CD4-positive, alpha-beta T cell (primary cell): ENCODE results near the gene MEIOSIN. TPM values are rescaled to one million over a fixed set of nuclear protein-coding genes. Genes with fewer than 3 reads are reported as not detected.
A peak's percentile ranks its signal among the peaks of the same experiment; 100 is the strongest.

Experiments used
- ATAC-seq: fragments of 200-7000 bp; cut with Tn5 transposase; one replicate; pipeline ENCODE4 v1.10.0; 2022; ENCODE audit warnings: mild to moderate bottlenecking; ENCODE audit not compliant: poor library complexity
- CTCF ChIA-PET: fragments of 350-600 bp; sonication (Branson Sonifier 250); formaldehyde crosslinking; loops from one replicate; lab custom pipeline; 2021; ENCODE audit warnings: antibody characterized with exemption, inconsistent platforms; lab: Charles Lee
- POLR2A ChIA-PET: fragments of 350-600 bp; sonication (Branson Sonifier 250); formaldehyde crosslinking; loops from one replicate; lab custom pipeline; 2021; ENCODE audit warnings: antibody characterized with exemption, inconsistent platforms; lab: Charles Lee
- DNase-seq, 14 experiments: peaks; one replicate each; pipeline ENCODE4 v3.0.0-alpha.2; 2013 to 2020; ENCODE audit warnings: mixed read lengths in 2 of 14
- H3K27ac ChIP-seq, 2 donors: one replicate each; pipeline versions ENCODE4 v1.5.1 to v1.7.0; 2013; ENCODE audit warnings: low read length in 2 of 2, low read depth in 1 of 2, mild to moderate bottlenecking in 1 of 2
- H3K27me3 ChIP-seq, 2 experiments: 1 replicate in 1 of 2; 2 replicates in 1 of 2; pipeline versions ENCODE4 v1.6.1 to v1.7.0; 2013; ENCODE audit warnings: low read length in 2 of 2, control low read depth in 1 of 2, mild to moderate bottlenecking in 1 of 2, moderate library complexity in 1 of 2; ENCODE audit not compliant: insufficient read depth in 2 of 2, control insufficient read depth in 1 of 2
- H3K36me3 ChIP-seq: one replicate; pipeline ENCODE4 v1.6.1; 2013; ENCODE audit warnings: low read length, control low read depth; ENCODE audit not compliant: insufficient read depth
- H3K4me1 ChIP-seq: one replicate; pipeline ENCODE4 v1.6.1; 2013; ENCODE audit warnings: low read length, control low read depth; ENCODE audit not compliant: insufficient read depth
- H3K4me3 ChIP-seq: one replicate; pipeline ENCODE4 v1.5.1; 2013; ENCODE audit warnings: mild to moderate bottlenecking, low read length, moderate library complexity
- H3K9me3 ChIP-seq, 2 experiments: 1 replicate in 1 of 2; 2 replicates in 1 of 2; pipeline versions ENCODE4 v1.6.1 to v1.7.0; 2013; ENCODE audit warnings: low read length in 2 of 2, mild to moderate bottlenecking in 2 of 2, control low read depth in 1 of 2, moderate library complexity in 1 of 2; ENCODE audit not compliant: control insufficient read depth in 1 of 2, insufficient read depth in 1 of 2
- H3K27ac Mint-ChIP-seq: one replicate; pipeline ENCODE4 v1.8.0; 2020; ENCODE audit warnings: mixed read lengths
- H3K27me3 Mint-ChIP-seq: one replicate; pipeline ENCODE4 v1.8.0; 2021; ENCODE audit warnings: mixed read lengths
- H3K36me3 Mint-ChIP-seq: one replicate; pipeline ENCODE4 v1.8.0; 2021; ENCODE audit warnings: low read depth, mixed read lengths
- H3K4me1 Mint-ChIP-seq: one replicate; pipeline ENCODE4 v1.8.0; 2021; ENCODE audit warnings: low read depth, mixed read lengths
- H3K4me3 Mint-ChIP-seq: one replicate; pipeline ENCODE4 v1.8.0; 2020; ENCODE audit warnings: mild to moderate bottlenecking, mixed read lengths
- H3K9me3 Mint-ChIP-seq: one replicate; pipeline ENCODE4 v1.8.0; 2020; ENCODE audit warnings: mixed read lengths
- intact Hi-C, 2 experiments: fragments of 100-400 bp; cut with DNase I in 1 of 2; cut with micrococcal nuclease in 1 of 2; formaldehyde crosslinking; loops; one replicate each; pipeline versions ENCODE4 v1.15.1 to v1.9.0; 2023 to 2025; cut with DNase I, micrococcal nuclease
- total RNA-seq, 174 experiments: library from RNA in 2 of 174; stranded (reverse) in 2 of 174; gene quantifications; one replicate each; pipeline ENCODE4 v1.2.3 and lab custom pipeline; 2021 to 2026
- TF ChIP-seq, protein P1 (sequence below): fragments of 200-600 bp; IDR thresholded peaks from one replicate; pipeline ENCODE4 v1.8.0; 2022; ENCODE audit warnings: antibody characterized with exemption, mild to moderate bottlenecking

MEIOSIN gene
- total RNA-seq, 2 experiments from 2014 or later = not detected

DNA sequence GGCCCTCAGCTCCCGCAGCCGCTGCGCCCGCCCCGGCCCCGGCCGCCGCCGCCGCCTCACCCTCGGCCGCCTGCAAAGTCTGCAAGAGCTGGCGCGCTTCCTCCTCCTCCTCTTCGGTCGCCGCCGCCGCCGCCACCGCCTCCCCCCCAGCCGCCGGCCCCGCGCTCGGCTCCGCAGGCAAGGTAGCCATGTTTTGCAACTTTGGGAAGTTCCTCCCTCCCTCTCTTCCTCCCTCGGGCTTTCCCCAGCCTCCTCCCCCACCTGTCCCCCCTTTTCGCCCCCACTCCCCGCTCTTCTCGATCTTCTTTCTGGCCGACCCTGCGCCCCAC lies 35.4 kb downstream of the MEIOSIN start:
- DNase-seq (peak in 7 of 14 experiments; percentile 16 to 74 (median 36)), ATAC-seq (no peak)
- Mint-ChIP-seq H3K27me3 (peaks cover 14% of the 10 kb centered on the region), H3K9me3 (no peaks in the 10 kb centered on the region), H3K36me3 (peaks cover 3% of the 10 kb centered on the region), H3K4me1 (peaks cover 25% of the 10 kb centered on the region), H3K4me3 (peak overlapping the region; percentile 89), H3K27ac (no peak overlapping the region)
- Histone ChIP-seq H3K4me1 (peaks cover 35% of the 10 kb centered on the region), H3K4me3 (peak overlapping the region; percentile 79), H3K27ac (no peak overlapping the region), H3K27me3 (peaks cover 17 to 26% of the 10 kb centered on the region in 2 experiments), H3K9me3 (peaks cover 0 to 15% of the 10 kb centered on the region in 2 experiments), H3K36me3 (no peaks in the 10 kb centered on the region)
- intact Hi-C loops = loop anchor here in 1 of 2 experiments (2.0 kb wide), 1 partner anchor 38 kb away; the partner anchor contains the start of gene FBXO46
- CTCF ChIA-PET = interaction anchor here (1.9 to 7.2 kb wide), 5 partner anchors 11 to 76 kb away, joined by 8 to 172 read pairs (median 27); partner anchors contain the start of genes FBXO46, QPCTL and SNRPD2
- POLR2A ChIA-PET = interaction anchor here (1.0 to 3.4 kb wide), 14 partner anchors 10 to 290 kb away, joined by 3 to 52 read pairs (median 7); partner anchors contain the start of genes DMWD, FBXO46, FOXA3 and IRF2BP1
- TF ChIP-seq, protein P1, sequence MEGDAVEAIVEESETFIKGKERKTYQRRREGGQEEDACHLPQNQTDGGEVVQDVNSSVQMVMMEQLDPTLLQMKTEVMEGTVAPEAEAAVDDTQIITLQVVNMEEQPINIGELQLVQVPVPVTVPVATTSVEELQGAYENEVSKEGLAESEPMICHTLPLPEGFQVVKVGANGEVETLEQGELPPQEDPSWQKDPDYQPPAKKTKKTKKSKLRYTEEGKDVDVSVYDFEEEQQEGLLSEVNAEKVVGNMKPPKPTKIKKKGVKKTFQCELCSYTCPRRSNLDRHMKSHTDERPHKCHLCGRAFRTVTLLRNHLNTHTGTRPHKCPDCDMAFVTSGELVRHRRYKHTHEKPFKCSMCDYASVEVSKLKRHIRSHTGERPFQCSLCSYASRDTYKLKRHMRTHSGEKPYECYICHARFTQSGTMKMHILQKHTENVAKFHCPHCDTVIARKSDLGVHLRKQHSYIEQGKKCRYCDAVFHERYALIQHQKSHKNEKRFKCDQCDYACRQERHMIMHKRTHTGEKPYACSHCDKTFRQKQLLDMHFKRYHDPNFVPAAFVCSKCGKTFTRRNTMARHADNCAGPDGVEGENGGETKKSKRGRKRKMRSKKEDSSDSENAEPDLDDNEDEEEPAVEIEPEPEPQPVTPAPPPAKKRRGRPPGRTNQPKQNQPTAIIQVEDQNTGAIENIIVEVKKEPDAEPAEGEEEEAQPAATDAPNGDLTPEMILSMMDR = no peak

GRCh38 chr19:45768984-45769782 lies 35.9 kb downstream of the MEIOSIN start, which contains the start of gene SIX5:
TSS of gene SIX5 (minus strand) at chr19:45769252. CDS start at chr19:45768844, 408 bp downstream.
- peak within 1 kb of the TSS; percentile 87 for H3K27ac Mint-ChIP-seq
- ATAC-seq = peak; percentile 60
- peaks cover 17 to 26% of the 10 kb centered on the region in 2 experiments for H3K27me3 ChIP-seq
- ChIA-PET POLR2A (interaction anchor here (0.8 to 3.4 kb wide), 17 partner anchors 10 to 302 kb away, joined by 3 to 52 read pairs (median 5); partner anchors contain the start of genes DMPK, DMWD, FBXO46 and FOSB), CTCF (interaction anchor here (0.7 to 7.2 kb wide), 17 partner anchors 11 to 1574 kb away, joined by 3 to 172 read pairs (median 7); partner anchors contain the start of genes DMPK, DMWD, FBXO46 and FOXA3)
- H3K4me1 ChIP-seq = peaks cover 35% of the 10 kb centered on the region
- TF ChIP-seq, protein P1 = no peak
- peak within 1 kb of the TSS; percentile 52 to 56 for H3K27ac ChIP-seq
- peaks cover 0 to 15% of the 10 kb centered on the region in 2 experiments for H3K9me3 ChIP-seq
- DNase-seq = peak; percentile 87 to 98 (median 92)
- H3K4me3 ChIP-seq = peak within 1 kb of the TSS; percentile 79
- no peaks in the 10 kb centered on the region for H3K36me3 ChIP-seq
- H3K9me3 Mint-ChIP-seq = no peaks in the 10 kb centered on the region
- peaks cover 3% of the 10 kb centered on the region for H3K36me3 Mint-ChIP-seq
- H3K4me3 Mint-ChIP-seq = peak within 1 kb of the TSS; percentile 89
- H3K4me1 Mint-ChIP-seq = peaks cover 25% of the 10 kb centered on the region
- intact Hi-C loops = loop anchor here in 1 of 2 experiments (2.0 kb wide), 1 partner anchor 38 kb away; the partner anchor contains the start of gene FBXO46
- peaks cover 14% of the 10 kb centered on the region for H3K27me3 Mint-ChIP-seq

DNA sequence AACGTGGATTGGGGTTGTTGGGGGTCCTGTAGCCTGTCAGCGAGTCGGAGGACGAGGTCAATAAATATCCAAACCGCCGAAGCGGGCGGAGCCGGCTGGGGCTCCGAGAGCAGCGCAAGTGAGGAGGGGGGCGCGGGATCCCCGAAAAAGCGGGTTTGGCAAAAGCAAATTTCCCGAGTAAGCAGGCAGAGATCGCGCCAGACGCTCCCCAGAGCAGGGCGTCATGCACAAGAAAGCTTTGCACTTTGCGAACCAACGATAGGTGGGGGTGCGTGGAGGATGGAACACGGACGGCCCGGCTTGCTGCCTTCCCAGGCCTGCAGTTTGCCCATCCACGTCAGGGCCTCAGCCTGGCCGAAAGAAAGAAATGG lies 36.6 kb downstream of the MEIOSIN start:
- Mint-ChIP-seq H3K36me3 (peaks cover 3% of the 10 kb centered on the region), H3K27ac (peak overlapping the region; percentile 87), H3K4me3 (peak overlapping the region; percentile 89), H3K9me3 (no peaks in the 10 kb centered on the region), H3K4me1 (peaks cover 25% of the 10 kb centered on the region), H3K27me3 (peaks cover 10% of the 10 kb centered on the region)
- peaks cover 35% of the 10 kb centered on the region for H3K4me1 ChIP-seq
- POLR2A ChIA-PET = interaction anchor here (0.9 to 3.4 kb wide), 19 partner anchors 9 to 302 kb away, joined by 3 to 52 read pairs (median 5); partner anchors contain the start of genes DMPK, DMWD, FBXO46 and FOSB
- peak overlapping the region; percentile 52 to 56 for H3K27ac ChIP-seq
- H3K27me3 ChIP-seq = peaks cover 16 to 26% of the 10 kb centered on the region in 2 experiments
- DNase-seq (peak in 8 of 14 experiments; percentile 38 to 87 (median 44)), ATAC-seq (peak; percentile 58)
- CTCF ChIA-PET = interaction anchor here (0.7 to 7.2 kb wide), 20 partner anchors 10 to 1574 kb away, joined by 3 to 172 read pairs (median 6); partner anchors contain the start of genes CCDC61, DMPK, DMWD and FBXO46
- H3K4me3 ChIP-seq = peak overlapping the region; percentile 79
- TF ChIP-seq, protein P1 = no peak
- intact Hi-C loops = loop anchor here (1.0 to 10.0 kb wide), 7 partner anchors 9 to 247 kb away; partner anchors contain the start of genes FBXO46 (in 1 of the 2) and MEIOSIN (in 1 of the 2)
- H3K36me3 ChIP-seq = no peaks in the 10 kb centered on the region
- peaks cover 0 to 15% of the 10 kb centered on the region in 2 experiments for H3K9me3 ChIP-seq
